NB4 (cell line): ENCODE data around the gene STC2.

Experiments
- DNase-seq: peaks from one replicate; pipeline ENCODE4 v3.0.0; 2010; ENCODE audit warnings: low read depth
- H3K4me3 ChIP-seq: one replicate; pipeline ENCODE4 v1.5.1; 2011; ENCODE audit warnings: mild to moderate bottlenecking, low read depth, low read length, moderate library complexity
- MYC ChIP-seq: IDR thresholded peaks from 2 replicates; pipeline ENCODE4 v1.6.1; 2011; ENCODE audit warnings: low read depth, low read length
- POLR2A ChIP-seq: IDR thresholded peaks from 2 replicates; pipeline ENCODE4 v1.6.1; 2011; ENCODE audit warnings: mild to moderate bottlenecking; ENCODE audit not compliant: insufficient read length; ENCODE audit errors: extremely low read depth
- TF ChIP-seq, protein P1 (sequence below): IDR thresholded peaks from 2 replicates; pipeline ENCODE4 v1.6.1; 2011; ENCODE audit warnings: low read depth, low read length
- TF ChIP-seq, protein P2 (sequence below): IDR thresholded peaks from one replicate; pipeline ENCODE4 v1.5.1; 2012; ENCODE audit warnings: low read depth, low read length

STC2 gene

DNA sequence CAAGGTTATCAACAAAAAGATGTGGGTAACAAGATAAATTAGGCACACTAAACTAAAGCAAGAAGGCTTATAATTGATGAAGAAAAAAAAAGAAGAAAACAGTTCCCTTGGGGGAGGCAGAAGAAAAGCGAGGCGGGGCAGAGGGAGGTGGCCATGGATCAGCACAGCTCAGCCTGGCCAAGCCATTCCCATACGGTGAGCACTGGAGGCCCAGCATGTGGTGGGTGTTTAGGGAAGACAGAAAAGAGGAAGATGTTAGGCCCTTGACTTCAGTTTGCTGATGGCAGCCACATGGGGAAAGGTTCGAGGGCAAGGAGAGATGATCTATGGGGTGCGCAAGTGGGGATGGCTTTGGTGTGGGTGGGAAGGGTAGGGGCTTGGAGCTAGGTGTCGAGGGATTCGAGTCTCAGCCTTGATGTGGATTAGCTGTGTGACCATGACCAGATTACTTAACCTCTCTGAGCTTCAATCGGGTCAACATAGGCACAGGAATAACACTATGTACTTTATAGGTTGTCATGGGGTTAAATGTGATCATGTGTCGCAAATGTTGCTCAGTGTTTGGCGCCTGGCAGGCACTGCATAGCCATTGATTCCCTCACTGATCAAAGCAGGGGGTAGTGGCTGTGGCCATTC is 10.3 kb upstream of the STC2 start:
- DNase-seq, result no peak
- H3K4me3 ChIP-seq, result no peak overlapping the region
- TF ChIP-seq, protein P1, sequence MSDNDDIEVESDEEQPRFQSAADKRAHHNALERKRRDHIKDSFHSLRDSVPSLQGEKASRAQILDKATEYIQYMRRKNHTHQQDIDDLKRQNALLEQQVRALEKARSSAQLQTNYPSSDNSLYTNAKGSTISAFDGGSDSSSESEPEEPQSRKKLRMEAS, result no peak
- TF ChIP-seq MYC, result no peak
- TF ChIP-seq, protein P2, sequence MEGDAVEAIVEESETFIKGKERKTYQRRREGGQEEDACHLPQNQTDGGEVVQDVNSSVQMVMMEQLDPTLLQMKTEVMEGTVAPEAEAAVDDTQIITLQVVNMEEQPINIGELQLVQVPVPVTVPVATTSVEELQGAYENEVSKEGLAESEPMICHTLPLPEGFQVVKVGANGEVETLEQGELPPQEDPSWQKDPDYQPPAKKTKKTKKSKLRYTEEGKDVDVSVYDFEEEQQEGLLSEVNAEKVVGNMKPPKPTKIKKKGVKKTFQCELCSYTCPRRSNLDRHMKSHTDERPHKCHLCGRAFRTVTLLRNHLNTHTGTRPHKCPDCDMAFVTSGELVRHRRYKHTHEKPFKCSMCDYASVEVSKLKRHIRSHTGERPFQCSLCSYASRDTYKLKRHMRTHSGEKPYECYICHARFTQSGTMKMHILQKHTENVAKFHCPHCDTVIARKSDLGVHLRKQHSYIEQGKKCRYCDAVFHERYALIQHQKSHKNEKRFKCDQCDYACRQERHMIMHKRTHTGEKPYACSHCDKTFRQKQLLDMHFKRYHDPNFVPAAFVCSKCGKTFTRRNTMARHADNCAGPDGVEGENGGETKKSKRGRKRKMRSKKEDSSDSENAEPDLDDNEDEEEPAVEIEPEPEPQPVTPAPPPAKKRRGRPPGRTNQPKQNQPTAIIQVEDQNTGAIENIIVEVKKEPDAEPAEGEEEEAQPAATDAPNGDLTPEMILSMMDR, result no peak
- TF ChIP-seq POLR2A, result no peak

DNA sequence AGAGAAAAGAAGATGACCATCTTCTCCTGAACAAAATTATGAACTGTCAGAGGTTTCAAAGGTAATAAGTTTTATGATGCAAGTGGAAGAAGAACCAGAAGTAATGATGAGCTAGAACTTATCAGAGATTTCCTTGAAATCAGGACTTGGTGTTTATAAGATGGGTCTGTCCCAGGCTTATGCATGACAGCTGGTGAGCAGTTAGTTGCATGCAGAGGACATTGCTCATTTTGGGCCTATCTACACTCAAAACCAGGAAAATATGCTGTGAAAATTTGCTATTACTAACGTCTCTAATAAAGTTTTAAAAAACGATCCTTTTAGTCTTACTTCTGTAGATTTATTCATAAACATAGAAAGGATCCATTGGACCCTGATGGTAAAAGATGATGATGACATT is 6.6 kb upstream of the STC2 start:
- TF ChIP-seq POLR2A (no peak), MYC (no peak)
- TF ChIP-seq, protein P1, result no peak
- DNase-seq, result no peak
- H3K4me3 ChIP-seq, result no peak overlapping the region

DNA sequence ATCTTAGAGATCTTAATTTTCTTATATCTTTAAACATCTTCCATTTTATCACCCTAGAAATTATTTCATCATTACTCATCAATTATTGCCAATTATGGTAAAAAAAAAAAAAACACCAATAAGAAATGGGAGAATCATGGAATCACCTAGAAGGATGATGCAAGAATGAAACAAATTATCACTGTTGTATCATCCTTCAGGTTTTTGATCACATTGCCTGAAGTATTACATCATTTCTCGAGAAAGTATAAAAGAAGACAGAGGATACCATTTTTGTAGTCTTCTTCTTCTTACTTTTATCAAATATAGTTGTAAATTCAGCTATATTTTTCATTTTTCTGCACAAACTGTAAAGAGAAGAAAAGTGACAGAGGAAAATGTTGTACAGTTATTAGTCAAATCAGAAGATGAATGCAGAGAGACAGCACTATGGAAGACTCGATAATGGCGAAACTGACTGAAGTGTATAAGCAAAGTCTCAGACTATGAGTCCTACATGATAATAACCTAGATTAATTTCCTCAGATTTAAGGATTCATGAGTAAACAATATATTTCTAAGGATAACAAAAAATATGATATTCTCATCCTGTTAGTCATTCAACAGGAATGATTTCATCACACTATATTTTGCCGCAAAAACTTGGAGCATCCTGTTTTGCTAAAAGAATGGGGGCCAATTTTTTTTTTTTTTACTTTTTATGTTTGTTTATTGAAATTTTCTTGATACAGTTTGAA is 5.9 kb upstream of the STC2 start:
- no peak for TF ChIP-seq POLR2A
- TF ChIP-seq MYC, result no peak
- TF ChIP-seq, protein P1, result no peak
- TF ChIP-seq, protein P2, result no peak
- no peak overlapping the region for H3K4me3 ChIP-seq
- DNase-seq, result no peak

DNA sequence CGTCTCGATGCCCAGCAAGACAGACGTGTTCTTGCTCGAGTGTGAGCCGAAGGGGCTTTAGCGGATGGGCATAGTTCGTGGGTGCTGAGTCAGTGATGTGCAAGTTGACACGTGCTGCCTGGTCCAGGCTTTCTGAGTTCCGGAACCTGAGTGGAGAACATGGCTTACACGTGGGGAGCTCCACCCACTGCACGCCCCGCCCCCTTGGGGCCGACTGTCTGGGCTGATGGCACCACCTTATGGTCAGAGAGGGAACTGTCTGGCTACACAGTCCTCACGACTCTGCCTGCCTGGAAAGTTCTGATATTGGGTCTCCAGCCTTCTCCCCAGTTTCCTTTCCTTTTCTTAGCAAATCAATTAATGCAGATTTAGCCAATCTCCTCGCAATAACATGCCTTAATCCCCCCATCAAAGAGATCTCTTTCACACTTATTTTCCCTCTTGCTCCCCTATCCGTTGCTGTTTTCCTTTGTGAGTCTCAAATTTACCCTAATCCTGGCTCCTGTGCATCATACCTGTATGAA is 3.8 kb upstream of the STC2 start:
- DNase-seq, result peak; percentile 79
- H3K4me3 ChIP-seq, result no peak overlapping the region
- TF ChIP-seq, protein P2, result peak; percentile 91
- TF ChIP-seq POLR2A (no peak), MYC (peak; percentile 88)
- TF ChIP-seq, protein P1, result peak; percentile 97

DNA sequence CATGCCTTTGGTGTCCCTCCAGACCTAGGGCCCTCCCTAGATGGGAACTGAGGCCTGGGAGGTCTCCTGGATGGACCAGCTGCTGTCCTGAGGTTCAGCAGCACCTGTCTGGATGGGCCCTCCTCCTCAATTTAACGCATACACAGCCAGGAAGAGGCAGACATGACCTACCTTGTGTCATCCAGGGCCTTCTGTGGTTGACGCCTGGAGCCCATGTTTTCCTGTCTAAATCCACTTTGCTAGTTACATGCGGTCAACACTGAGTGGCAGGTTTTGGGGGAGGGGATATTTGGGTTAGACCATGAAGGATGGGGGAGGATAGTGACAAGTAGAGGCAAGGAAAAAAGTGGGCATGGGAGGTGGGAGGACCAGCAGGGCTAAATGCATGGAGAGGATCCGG is 3.1 kb upstream of the STC2 start:
- no peak for DNase-seq
- no peak overlapping the region for H3K4me3 ChIP-seq
- TF ChIP-seq MYC (no peak), POLR2A (no peak)
- TF ChIP-seq, protein P2, result no peak
- TF ChIP-seq, protein P1, result no peak
